Embryonic facial prominence (tissue), 1 donor: Measurements from ENCODE around the gene EPB41L2.

Experiments
- DNase-seq: peaks from one replicate; pipeline ENCODE4 v3.0.0-alpha.2; 2016; ENCODE audit errors: extremely low spot score

Gene EPB41L2

GRCh38 chr6:131061751-131062119 lies 1.3 kb downstream of the EPB41L2 start:
- DNase-seq, result no peak

GRCh38 chr6:131061041-131061750 lies 1.8 kb downstream of the EPB41L2 start:
- no peak for DNase-seq

DNA sequence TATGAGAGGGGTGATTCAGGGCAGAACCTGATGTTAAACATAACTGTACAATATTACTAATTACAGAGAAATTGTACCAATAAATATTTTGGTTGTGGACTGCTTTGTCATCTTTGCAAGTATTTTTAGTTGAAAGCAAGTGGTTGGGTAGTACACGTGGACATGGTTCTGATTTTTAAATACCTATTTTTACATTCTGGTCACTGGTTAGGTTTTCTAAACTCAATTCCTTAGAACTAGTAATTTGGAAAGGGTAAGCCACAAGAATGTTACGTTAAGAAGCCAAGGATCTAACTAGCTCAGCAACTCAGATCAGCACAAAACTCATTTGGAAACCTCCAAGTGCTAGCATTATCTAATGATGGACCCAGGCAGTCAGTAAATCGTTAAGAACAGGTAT lies 2.7 kb downstream of the EPB41L2 start:
- no peak for DNase-seq

- DNase-seq, result no peak
These were observed 3.6 kb downstream of the EPB41L2 start for GRCh38 chr6:131059486-131059885.

- DNase-seq, result no peak
These were observed 4.8 kb downstream of the EPB41L2 start for GRCh38 chr6:131058236-131058635.

- no peak for DNase-seq
These were observed 8.4 kb downstream of the EPB41L2 start for GRCh38 chr6:131054392-131055250.

- no peak for DNase-seq
These were observed 9.4 kb downstream of the EPB41L2 start for GRCh38 chr6:131053546-131054240.

DNA sequence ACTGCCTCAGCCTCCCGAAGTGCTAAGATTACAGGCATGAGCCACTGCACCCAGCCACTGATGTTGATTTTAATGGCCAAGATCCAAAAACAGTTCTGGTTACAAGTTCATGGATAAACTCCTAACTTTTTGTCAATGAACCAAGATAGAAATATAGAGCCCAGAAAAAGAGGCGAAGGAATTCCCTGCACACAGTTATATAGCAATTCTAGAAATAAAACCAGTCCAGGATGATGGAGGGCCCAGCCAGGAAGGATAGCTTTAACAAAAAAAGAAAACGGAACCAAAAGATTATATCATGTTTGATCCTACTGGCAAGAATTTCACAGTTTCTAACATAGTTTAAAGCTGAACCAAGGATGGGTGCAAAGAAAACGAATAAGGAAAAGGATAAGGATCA lies 10.9 kb downstream of the EPB41L2 start:
- DNase-seq, result no peak

DNA sequence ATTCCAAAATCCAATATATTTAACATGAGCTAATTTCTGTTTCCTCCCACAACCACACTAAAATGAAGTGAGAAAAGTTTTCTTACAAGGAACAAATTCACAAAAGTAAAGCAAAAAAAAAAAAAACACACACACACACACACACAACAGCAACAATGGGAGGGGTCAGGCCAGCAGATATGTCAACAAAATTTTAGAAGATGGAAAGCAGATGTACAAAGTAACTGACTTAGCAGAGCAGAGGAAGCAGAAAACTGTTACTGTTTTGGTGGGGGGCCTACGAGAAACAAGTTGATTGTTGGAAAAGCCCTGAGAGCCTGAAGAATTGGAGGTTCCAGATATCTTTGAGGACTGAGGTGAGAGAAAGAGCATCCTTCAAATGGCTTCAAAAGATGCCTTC lies 11.7 kb downstream of the EPB41L2 start:
- no peak for DNase-seq

GRCh38 chr6:131049608-131050007 lies 13.4 kb downstream of the EPB41L2 start:
- DNase-seq, result no peak

DNA sequence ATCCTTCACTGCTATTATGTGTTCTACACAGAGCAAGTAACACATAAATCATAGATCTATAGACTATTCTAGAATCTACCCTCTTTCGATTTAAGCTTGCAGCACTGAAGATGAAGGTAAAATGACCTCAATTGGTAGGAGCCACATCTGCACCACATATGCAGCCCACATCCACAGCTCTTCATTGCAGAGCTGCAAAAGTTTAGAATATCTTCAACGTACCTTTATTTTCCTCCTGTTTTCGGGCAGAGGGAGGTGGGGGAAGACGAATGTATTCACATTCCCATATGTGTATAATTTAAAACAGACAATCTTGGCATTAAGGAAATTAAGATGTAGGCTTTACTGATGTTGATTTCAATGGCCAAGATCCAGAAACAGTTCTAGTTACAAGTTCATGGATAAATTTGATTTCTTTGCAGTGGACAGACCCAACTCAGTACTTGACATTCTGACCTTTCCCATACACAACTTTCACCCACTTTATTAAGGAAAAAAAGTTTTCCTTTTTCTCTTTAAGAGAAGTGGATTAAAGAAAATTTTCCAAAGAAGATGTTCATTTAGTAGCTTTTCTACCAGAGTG lies 14.0 kb downstream of the EPB41L2 start:
- peak; percentile 44 for DNase-seq

- DNase-seq, result no peak
These were observed 14.6 kb downstream of the EPB41L2 start for GRCh38 chr6:131048459-131048858.

DNA sequence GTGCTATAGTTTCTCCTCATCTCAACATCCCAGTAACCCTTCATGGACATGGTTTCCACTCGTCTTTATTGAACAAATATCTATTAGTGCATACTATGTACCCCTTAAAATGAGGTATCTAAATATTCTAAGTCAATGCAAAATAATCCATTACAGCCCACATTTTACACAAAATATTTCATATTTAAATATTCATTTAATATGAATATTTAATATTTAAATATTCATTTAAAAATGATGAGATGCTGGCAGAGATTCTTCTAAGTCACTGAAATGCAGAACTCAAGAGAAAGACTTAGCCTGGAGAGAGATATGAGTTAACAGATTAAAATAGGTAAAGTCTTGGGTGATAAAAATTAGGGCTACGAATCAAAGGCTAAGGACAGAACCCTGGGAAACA lies 17.9 kb downstream of the EPB41L2 start:
- DNase-seq, result no peak

DNA sequence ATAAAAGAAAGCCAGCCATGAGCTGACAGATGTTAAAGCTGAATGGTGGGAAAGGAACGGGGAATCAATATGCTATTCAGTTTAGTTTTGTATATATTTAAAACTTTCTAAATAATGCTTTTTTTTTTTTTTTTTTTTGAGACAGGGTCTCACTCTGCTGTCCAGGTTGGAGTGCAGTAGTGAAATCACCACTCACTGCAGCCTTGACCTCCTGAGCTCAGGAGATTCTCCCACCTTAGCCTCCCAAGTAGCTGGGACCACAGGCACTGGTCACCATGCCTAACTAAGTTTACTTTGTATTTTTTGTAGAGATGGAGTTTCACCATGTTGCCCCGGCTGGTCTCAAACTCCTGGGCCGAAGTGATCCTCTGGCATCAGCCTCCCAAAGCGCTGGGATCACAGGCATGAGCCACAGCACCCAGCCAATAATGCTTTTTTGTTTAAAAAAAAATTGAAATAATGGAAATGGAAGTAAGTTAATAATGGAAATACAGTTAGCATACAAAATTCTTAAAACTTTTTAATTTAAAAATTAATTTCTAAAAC lies 19.1 kb downstream of the EPB41L2 start:
- DNase-seq, result no peak

GRCh38 chr6:131042664-131043063 lies 20.4 kb downstream of the EPB41L2 start:
- peak; percentile 56 for DNase-seq

- no peak for DNase-seq
These were observed 21.2 kb downstream of the EPB41L2 start for GRCh38 chr6:131041814-131042213.

DNA sequence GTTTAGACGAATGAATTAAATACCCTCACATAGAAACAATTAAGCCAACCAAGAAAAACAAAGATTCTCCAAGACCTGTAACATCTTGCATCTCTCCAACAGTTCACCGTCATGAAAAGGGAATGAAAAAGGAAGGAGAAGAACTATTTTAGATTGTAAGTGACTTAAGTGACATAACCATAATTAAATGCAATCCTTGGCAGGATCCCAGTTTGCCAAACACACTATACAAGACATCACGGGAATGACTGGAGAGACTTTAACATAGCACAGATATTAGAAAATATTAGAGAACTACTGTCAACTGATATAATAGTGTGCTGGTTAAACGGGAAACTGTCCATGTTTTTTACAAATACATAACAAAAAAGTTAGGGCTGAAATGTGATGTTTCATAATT lies 22.2 kb downstream of the EPB41L2 start:
- no peak for DNase-seq

GRCh38 chr6:131039345-131039680 lies 23.7 kb downstream of the EPB41L2 start:
- DNase-seq, result no peak

DNA sequence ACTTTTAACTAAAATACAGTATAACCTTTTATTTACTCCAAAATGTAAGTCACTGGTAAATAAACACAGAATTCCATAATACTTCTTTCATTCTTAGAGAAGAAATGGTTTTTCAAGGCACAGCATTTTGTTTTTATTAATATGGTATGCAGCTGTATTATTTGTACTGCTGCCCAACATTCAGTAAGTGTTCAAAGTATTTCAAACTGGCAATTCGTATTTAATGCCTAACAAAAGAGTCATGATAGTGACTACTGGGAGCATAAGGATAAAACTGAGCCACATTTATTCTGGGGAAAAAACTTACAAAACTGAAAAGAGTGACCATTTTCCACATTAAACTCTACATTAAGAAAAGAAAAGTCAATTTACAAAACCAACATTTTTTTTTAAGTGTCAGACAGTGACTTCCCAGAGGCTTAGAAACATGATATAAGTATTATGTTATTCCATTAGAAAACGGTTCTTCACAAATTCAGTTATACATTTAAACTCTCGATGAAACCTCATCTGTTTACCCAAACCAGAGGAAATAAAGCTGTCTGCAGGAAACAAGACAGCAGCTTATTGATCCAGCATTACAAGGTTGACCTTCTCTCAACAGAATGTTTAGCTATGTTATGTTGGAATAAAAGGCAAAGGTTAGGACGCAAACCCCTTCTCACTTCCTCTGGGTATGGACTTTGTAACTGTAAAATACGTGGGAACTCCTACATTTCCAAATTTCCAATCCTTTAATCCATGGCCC lies 24.3 kb downstream of the EPB41L2 start:
- DNase-seq, result no peak

GRCh38 chr6:131037194-131037897 lies 25.7 kb downstream of the EPB41L2 start:
- no peak for DNase-seq

GRCh38 chr6:131036601-131037000 lies 26.4 kb downstream of the EPB41L2 start:
- DNase-seq, result no peak
